Colonic mucosa (tissue), 4 donors: ENCODE data around the gene IRGQ. TPM values are rescaled to one million over a fixed set of nuclear protein-coding genes. Genes with fewer than 3 reads are reported as not detected.

Source experiments
- DNase-seq: peaks from one replicate; pipeline ENCODE4 v3.0.0-alpha.2; 2020
- H3K27ac ChIP-seq: fragments of 200-600 bp; one replicate; pipeline ENCODE4 v1.8.0; 2021
- H3K27me3 ChIP-seq: fragments of 200-600 bp; one replicate; pipeline ENCODE4 v1.8.0; 2021
- H3K36me3 ChIP-seq: fragments of 200-600 bp; one replicate; pipeline ENCODE4 v1.8.0; 2021
- H3K4me1 ChIP-seq: fragments of 200-600 bp; one replicate; pipeline ENCODE4 v1.8.0; 2021; ENCODE audit warnings: mild to moderate bottlenecking
- H3K4me3 ChIP-seq: fragments of 200-600 bp; one replicate; pipeline ENCODE4 v1.8.0; 2021
- H3K9ac ChIP-seq, 2 donors: one replicate each; pipeline ENCODE4 v1.7.0; 2013; ENCODE audit warnings: control low read depth in 2 of 2, low read depth in 2 of 2, low read length in 2 of 2
- H3K9me3 ChIP-seq: fragments of 200-600 bp; one replicate; pipeline ENCODE4 v1.8.0; 2021
- intact Hi-C: fragments of 100-400 bp; cut with DNase I; formaldehyde crosslinking; loops from one replicate; pipeline ENCODE4 v1.14.1; 2022
- total RNA-seq, 2 donors: library from RNA; stranded (reverse); fragmentation: NEBNext Ultra II Directional in 1 of 2; extraction: Animal tissue kit (Norgen Biotek cat#: 25700) in 1 of 2; gene quantifications; one replicate each; pipeline ENCODE4 v1.2.1, GENCODE V29; 2021
- TF ChIP-seq, protein P1 (sequence below): fragments of 200-600 bp; IDR thresholded peaks from one replicate; pipeline ENCODE4 v1.8.0; 2022; ENCODE audit warnings: antibody characterized with exemption, mild to moderate bottlenecking
- donor health status: healthy.
- donor health status: DM: no; HTN: no; CAD: no.
- donor health status: DM: no; HTN: no; CAD: no.

The IRGQ gene
- total RNA-seq, 2 donors from 2014 or later = 19.9 to 24.6 TPM

DNA sequence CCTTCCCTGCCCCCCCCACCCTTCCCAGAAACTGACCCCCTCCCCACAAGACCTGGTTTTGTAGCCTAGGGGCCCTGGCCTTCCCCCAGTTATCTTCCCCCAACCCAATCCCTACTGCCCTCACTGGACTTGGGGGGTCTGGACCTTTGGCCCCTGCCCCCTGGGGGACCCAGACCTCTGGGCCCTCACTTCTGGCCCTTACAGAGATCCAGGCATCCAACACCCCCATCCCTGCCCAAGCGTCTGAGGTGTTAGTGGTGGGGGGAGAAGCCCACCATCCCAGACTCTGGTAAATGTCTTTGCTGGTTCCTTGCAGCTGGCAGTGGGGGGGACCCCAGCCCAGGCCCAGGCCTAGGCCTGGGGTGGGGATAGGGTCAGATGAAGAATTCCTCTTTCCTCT lies 27.0 kb upstream of the IRGQ start:
- Histone ChIP-seq H3K4me1 (no peaks in the 10 kb centered on the region), H3K9ac (no peak overlapping the region), H3K4me3 (no peak overlapping the region), H3K36me3 (no peaks in the 10 kb centered on the region), H3K27ac (no peak overlapping the region), H3K27me3 (no peaks in the 10 kb centered on the region), H3K9me3 (no peaks in the 10 kb centered on the region)
- no peak for DNase-seq
- intact Hi-C loops = no loop called here
- TF ChIP-seq, protein P1, sequence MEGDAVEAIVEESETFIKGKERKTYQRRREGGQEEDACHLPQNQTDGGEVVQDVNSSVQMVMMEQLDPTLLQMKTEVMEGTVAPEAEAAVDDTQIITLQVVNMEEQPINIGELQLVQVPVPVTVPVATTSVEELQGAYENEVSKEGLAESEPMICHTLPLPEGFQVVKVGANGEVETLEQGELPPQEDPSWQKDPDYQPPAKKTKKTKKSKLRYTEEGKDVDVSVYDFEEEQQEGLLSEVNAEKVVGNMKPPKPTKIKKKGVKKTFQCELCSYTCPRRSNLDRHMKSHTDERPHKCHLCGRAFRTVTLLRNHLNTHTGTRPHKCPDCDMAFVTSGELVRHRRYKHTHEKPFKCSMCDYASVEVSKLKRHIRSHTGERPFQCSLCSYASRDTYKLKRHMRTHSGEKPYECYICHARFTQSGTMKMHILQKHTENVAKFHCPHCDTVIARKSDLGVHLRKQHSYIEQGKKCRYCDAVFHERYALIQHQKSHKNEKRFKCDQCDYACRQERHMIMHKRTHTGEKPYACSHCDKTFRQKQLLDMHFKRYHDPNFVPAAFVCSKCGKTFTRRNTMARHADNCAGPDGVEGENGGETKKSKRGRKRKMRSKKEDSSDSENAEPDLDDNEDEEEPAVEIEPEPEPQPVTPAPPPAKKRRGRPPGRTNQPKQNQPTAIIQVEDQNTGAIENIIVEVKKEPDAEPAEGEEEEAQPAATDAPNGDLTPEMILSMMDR = no peak

DNA sequence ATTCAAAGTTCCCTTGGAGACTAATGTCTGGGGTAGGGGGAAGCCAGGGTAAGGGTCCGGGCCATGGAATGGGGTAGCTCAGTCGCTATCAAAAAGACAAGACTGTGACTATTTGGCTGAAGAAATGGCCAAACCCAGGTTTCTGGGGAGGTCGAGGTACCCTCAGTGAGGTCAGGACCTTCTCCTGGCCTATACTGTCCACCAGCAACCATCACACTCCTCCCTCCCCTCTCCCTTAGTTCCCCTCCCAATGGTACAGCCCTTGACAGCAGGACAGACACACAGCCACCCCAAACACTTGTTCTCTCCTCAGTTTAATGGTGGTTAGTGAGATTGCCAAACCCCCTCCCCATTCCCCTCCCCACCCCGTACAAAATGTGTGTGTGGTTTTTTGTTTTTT lies 26.1 kb upstream of the IRGQ start:
- no peak for DNase-seq
- H3K36me3 ChIP-seq = no peaks in the 10 kb centered on the region
- no peak overlapping the region for H3K27ac ChIP-seq
- H3K4me3 ChIP-seq = no peak overlapping the region
- H3K9me3 ChIP-seq = no peaks in the 10 kb centered on the region
- TF ChIP-seq, protein P1 = no peak
- H3K9ac ChIP-seq = no peak overlapping the region
- H3K4me1 ChIP-seq = no peaks in the 10 kb centered on the region
- intact Hi-C loops = no loop called here
- no peaks in the 10 kb centered on the region for H3K27me3 ChIP-seq

DNA sequence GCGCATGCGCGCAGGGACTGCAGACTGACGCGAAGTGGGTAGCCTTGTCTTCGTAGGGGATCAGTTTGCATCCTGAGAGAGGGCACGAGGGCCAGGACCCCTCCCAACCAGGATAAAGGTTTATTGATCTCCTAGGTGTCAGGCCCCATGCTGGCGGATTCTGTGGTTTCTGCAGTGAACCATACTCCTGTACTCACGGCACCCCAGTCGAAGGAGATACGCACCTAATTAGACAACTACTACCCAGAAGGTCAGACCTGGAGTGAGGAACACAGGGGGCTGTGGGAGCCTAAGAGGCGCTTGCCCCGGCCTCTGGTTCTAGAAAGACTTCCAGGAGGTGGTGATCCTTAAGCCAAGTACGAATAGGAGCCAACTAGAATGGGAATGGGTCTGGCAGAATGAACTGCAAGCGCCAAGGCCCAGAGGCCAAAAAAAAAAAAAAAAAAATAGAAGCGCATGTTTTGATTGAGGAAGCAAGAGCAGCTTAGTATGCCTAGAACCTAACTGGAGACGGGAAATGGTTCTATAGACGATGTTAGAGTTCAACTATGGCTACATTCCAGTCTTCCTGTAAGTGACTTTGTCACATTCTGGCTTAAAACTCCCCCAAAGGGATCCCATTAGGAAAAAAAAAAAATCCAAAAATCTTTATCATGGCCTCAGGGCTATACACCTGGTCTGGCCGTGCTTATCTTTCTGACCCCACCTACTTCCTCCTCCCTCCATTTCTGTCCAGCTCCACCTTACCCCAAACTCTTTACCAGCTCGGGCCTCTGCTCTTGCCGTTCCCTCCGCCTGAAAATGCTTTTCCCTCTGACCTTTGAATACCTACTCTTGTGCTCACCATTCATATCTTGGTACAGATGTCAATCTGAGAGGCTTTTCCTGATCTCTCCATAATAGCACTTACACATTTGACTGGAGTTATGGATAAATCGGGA lies 24.4 kb upstream of the IRGQ start:
- DNase-seq = no peak
- peak overlapping the region; percentile 94 for H3K27ac ChIP-seq
- intact Hi-C loops = no loop called here
- no peaks in the 10 kb centered on the region for H3K9me3 ChIP-seq
- H3K27me3 ChIP-seq = no peaks in the 10 kb centered on the region
- peak overlapping the region; percentile 94 for H3K4me3 ChIP-seq
- peak overlapping the region; percentile 87 to 96 for H3K9ac ChIP-seq
- no peaks in the 10 kb centered on the region for H3K4me1 ChIP-seq
- no peaks in the 10 kb centered on the region for H3K36me3 ChIP-seq
- TF ChIP-seq, protein P1 = no peak

DNA sequence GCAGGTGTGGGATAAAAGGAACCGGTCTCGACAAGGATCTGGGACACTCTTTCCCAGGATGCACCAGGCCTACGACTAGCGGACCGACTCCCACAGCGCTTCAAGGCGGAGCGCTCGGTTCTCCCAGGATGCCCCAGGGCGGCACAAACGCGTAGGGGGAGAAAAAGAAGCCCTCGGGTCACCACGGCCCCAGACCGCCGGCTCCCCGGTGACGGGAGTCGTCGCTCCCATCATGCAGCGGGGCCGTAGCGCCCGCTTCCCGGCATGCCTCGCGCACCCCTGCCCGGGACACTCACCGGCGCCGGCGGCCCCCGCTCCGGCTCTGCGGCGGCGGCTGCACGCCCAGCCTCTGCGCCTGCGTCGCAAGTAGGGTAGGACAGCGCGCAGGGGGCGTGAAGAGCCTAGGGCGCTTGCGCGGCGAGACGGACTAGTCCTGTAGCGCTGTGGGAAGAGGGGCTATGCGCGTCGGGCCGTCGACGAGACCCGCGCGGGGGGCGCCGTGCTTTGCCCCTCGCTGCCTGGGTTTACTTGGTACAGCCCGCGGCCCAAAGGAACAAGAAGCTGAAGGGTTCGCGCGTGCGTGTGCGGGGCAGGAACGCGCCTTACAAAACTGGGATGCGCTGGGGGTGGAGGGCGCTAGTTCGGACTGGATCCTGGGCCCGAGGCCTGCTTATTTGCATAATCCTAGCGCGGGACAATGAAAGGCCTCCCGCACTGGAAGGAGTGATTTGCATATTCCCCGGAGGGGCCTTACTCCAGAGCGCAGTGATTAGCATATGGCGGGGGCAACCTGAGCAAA lies 23.5 kb upstream of the IRGQ start, which contains the start of gene ZNF428:
Gene ZNF428, minus strand, starts transcription at position 368 of the 799 bp plus-strand sequence. CDS start 5,325 bp downstream, outside the sequence.
- intact Hi-C loops = no loop called here
- H3K4me3 ChIP-seq = peak within 1 kb of the TSS; percentile 94
- TF ChIP-seq, protein P1 = no peak
- peak within 1 kb of the TSS; percentile 87 to 96 for H3K9ac ChIP-seq
- no peaks in the 10 kb centered on the region for H3K4me1 ChIP-seq
- no peaks in the 10 kb centered on the region for H3K27me3 ChIP-seq
- DNase-seq = peak; percentile 84
- H3K9me3 ChIP-seq = no peaks in the 10 kb centered on the region
- H3K36me3 ChIP-seq = no peaks in the 10 kb centered on the region
- H3K27ac ChIP-seq = peak within 1 kb of the TSS; percentile 94

DNA sequence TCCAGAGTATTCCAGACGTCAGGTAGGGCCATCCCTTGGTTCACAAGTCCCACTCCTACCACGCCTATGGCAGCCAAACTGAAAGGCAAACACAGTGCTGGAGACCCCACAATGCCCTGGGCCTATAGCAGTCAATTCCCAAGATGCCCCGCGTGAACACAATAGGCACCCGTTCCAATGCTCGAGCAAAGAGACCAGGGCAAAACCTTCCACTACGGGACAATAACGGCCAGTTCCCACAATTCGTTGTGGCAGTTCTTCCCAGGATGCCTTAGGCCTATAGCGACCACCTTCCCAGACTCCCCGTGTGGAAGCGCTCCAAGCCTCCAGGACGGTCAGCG lies 23.0 kb upstream of the IRGQ start:
- H3K9me3 ChIP-seq = no peaks in the 10 kb centered on the region
- peak overlapping the region; percentile 87 to 96 for H3K9ac ChIP-seq
- H3K4me3 ChIP-seq = peak overlapping the region; percentile 94
- peak; percentile 65 for DNase-seq
- no peaks in the 10 kb centered on the region for H3K4me1 ChIP-seq
- H3K27me3 ChIP-seq = no peaks in the 10 kb centered on the region
- intact Hi-C loops = no loop called here
- TF ChIP-seq, protein P1 = no peak
- peak overlapping the region; percentile 94 for H3K27ac ChIP-seq
- no peaks in the 10 kb centered on the region for H3K36me3 ChIP-seq
